NCI-H2227 (cell line): ENCODE data around the gene KRT73.

Experiments used
- DNase-seq: peaks from one replicate; lab custom pipeline; 2025; ENCODE audit not compliant: unreplicated experiment; lab: John Stamatoyannopoulos, UW

Gene KRT73

DNA sequence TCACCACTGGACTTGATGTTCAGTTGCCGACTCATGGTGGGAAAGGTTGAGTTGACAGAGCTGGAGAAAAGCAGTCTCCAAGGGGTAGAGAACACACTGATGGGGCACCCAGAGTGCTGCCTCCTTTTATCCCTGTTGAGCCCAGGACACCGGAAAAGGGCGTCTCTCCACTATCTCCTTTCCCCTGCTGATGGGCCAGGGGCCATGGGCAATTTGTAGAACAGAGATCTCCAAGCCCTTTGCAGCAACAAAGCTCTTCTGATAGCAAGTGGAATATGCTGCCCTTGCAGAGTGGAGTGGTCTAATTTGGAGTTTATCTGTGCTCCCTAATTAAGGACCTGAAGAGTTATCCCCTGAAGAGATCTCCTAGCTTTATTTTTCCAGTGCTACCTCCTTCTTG, 44.6 kb downstream of the KRT73 start, which contains the start of gene KRT74:
KRT74 (minus strand) TSS at position 101 of the 400 bp plus-strand sequence; CDS start at position 35, 66 bp downstream.
- no peak for DNase-seq

DNA sequence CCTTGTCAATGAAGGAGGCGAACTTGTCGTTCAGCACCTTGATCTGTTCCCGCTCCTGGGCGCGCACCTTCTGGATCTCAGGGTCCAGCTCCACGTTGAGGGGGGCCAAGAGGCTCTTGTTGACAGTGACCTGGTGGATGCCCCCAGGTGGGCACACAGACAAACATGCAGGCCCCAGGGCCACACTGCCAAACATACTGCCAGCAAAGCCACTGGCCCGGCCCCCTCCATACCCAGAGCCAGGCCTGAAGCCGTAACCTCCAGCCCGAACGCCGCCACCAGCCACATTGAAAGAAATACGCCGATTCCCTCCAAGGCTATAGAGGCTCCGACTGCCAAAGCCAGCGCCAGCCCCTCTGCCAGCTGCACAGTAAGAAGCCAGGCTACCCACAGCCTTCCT, 45.1 kb downstream of the KRT73 start:
- DNase-seq = no peak

DNA sequence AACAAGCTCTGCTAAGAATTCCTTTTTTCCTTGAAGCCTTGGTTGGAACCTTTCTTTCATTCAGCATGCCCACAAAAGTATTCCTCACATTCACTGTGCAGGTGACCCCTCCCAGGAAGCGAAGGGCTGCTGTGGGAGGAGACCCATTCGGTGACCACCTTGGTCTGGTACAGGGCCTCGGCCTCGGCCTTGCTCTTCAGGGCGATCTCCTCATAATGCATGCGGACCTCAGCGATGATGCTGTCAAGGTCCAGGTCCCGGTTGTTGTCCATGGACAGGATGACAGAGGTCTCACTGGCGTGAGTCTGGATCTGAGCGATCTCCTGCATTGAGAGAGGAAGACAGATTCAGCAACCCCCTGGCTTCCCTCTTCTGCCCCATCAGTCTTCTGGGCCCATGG, 47.8 kb downstream of the KRT73 start:
- no peak for DNase-seq

DNA sequence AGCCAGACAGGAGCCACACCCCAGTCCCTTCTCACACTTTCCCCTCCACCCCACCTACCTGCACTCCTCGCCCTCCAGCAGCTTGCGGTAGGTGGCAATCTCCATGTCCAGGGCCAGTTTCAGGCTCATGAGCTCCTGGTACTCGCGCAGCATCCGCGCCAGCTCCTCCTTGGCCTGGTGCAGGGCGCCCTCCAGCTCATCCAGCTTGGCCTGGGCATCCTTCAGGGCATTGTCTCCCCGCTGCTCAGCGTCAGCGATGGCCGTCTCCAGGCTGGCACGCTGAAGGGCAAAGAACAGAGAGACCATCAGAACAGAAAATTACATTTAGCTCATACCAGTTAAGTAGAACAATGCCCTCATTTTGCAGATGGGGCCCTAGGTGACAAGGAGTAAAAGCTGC, 50.2 kb downstream of the KRT73 start:
- no peak for DNase-seq

DNA sequence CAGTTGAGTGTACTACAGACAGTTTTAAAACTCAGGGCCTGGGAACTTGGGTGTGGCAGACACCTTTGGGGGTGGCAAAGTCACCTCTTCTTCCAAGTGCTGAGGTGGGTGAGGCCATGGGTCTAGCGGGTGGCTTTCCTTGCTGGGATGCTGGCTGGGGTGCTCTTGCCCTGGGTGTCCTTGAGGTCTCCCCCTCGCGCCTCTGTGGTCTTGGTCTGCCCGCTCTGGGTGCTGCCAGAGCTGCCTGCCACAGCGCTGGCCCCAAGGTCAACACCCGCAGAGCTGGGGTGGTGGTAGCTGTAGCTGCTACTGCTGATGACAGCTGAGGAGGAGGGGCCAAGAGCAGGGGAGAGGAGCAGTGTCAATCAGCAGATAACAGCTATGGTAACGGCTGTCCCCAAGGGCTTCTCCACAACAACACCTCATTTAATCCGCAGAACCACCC, 51.5 kb downstream of the KRT73 start:
- no peak for DNase-seq

DNA sequence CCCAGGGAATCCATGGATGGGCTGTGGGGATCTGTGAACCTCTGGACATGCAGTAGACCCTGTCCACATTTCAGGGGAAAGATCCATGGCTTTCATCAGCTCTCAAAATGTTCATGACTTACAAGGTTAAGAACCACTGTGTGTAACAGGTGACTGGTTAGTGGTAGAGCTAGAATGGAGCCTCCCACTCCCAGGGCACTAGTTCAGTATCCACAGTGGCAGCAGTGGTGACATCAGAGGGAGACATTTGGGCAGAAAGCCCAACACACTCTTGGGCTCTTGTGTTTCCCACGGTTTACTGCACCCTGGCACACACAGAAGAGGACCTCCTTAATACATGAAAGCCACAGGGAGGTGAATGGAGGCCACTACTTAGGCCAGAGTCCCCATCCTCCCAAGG, 53.8 kb downstream of the KRT73 start:
- DNase-seq = no peak

DNA sequence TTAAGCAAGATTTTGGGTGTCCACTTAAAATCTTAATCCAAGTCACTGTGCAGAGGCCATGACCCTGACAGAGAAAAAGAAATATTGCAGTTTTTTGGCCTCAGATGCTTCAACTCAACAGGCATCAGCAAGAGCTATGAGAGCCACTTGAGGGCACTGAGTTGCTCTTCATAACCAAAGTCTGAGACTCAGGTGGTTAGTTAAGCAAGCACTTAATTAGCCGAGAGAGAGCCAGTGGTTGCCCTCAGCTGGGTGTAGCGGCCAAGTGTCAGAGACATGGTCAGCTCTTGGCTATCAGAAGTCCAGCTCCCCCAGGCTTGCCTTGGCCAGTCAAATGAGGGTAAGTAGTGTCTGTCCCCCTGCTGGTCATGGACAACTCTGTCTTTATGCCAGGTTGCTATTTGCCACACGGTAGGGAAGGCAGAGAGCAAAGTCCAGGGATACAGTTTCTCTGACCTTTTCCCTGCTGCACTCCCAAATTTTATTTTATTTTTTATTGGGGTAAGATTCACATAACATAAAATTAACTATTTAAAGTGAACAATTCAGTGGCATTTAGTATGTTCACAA, 56.4 kb downstream of the KRT73 start:
- DNase-seq = no peak

DNA sequence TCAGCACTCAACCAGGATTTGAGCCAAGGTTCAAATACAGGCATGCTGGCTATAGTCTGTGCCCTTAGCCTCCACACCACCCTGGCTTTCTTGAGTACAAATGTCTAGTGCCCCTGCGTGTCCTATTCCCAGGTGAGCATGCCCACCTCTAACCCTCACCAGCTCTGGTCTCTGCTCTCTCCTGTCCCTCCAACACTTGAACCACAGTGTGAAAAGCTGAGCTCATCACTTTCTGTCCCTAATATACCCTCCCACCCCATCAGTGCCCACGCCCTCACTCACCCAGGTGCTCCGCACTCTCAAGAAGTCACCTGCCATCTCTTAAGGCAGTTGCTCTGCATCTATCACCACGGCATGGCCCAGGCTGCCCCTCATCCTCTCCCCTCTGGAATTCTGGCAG, 58.4 kb downstream of the KRT73 start:
- DNase-seq = no peak

DNA sequence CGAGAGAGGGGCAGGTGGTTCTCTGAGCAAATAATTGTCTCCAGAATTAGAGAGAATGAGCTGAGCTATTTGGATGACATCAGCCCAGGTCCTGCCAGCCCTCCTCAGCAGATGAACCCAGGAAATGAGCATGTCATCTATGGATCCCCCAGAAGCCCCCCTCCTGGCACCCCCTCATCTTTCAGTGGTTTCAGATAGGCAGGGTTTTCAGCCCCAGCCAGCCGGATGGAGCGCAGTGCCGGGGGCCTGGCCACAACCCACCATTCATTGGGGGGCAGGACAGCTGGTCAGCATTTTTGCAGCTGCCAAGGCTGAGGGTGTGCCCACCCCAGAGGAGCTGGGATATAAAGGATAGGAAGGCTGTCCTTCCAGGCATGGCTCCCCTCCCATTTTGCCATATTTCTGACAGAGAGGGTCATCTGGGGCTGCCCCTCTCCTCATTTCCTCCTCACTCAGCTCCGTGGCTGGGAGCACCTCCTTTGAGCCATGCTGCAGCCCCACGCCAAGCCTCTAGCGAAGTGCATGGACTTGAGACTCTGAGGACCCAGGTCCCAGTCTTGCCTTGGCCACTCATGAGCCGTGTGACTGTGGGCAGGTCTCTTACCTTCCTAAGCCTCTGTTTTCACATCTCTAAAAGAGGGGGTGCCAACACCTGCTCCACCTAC, 59.4 kb downstream of the KRT73 start:
- no peak for DNase-seq
